GM21529 (cell line): ENCODE data around the gene NPC1L1.

ENCODE experiments used
- ATAC-seq: cut with Tn5 transposase; IDR thresholded peaks from one replicate; pipeline ENCODE4 v1.9.1; 2021; ENCODE audit not compliant: unreplicated experiment

The NPC1L1 gene

GRCh38 chr7:44541028-44541869, at the start of gene NPC1L1:
Gene NPC1L1, minus strand, starts transcription at chr7:44541330. Its CDS starts 71 bp downstream, at chr7:44541259.
- ATAC-seq, result no peak

DNA sequence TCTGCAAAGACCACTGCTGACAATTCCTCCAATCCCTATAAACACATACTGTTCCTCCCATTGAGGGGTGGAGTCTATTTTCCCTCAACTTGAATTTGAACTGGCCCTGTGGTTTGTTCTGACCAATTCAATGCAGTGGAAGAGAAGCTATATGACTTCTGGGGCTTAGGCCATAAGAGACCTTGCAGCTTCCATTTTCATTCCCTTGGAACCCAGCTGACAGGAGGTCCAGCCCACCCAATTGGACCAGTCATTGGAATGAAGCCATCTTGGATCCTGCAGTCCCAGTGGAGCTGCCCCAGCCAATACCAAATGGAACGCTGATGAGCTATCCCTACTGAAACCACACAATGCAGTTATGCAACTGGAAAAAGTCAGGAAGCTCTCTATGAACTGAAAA, 49.8 kb upstream of the NPC1L1 start:
- no peak for ATAC-seq

- ATAC-seq, result peak; percentile 66
These were observed 46.9 kb upstream of the NPC1L1 start for GRCh38 chr7:44587843-44588711.

GRCh38 chr7:44583146-44583865, 42.2 kb upstream of the NPC1L1 start:
- no peak for ATAC-seq

DNA sequence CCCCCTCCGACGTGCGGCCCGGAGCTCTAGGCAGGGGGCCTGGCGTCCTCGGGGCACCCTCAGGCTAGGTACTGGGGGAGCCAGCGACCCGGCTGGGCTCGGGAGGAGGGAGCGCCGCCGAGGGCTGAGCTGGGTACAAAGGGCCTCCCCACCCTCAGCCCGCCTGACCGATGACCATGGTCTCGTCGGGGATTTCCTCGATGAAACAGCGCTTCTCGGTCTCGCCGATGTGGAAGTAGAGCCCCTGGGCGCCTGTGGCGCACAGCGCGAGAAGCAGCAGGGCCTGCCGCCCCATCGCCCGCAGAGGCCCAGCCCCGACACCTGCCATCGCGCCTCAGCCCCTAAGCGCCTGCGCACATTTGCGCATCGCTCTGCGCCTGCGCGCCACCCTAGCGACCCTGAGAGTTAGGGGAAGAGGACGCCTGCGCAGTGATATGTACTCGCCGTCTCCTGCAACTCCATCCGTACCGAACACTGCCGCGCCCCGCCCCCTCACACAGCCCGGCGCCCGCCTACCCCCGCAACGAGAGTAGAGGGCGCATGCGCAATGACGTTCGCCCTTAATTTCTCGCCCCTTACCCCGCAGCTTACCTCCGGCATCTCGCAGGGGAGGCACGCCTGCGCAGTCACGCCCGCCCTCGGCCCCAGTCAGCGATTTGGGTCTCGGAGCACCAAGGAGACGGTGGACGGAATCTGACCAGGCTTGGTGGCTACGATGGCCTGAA, 40.9 kb upstream of the NPC1L1 start, which contains the start of gene TMED4:
Gene TMED4 (minus strand): TSS at position 353 of the 725 bp plus-strand sequence. CDS start 25 bp downstream, at position 328.
- peak; percentile 84 for ATAC-seq

DNA sequence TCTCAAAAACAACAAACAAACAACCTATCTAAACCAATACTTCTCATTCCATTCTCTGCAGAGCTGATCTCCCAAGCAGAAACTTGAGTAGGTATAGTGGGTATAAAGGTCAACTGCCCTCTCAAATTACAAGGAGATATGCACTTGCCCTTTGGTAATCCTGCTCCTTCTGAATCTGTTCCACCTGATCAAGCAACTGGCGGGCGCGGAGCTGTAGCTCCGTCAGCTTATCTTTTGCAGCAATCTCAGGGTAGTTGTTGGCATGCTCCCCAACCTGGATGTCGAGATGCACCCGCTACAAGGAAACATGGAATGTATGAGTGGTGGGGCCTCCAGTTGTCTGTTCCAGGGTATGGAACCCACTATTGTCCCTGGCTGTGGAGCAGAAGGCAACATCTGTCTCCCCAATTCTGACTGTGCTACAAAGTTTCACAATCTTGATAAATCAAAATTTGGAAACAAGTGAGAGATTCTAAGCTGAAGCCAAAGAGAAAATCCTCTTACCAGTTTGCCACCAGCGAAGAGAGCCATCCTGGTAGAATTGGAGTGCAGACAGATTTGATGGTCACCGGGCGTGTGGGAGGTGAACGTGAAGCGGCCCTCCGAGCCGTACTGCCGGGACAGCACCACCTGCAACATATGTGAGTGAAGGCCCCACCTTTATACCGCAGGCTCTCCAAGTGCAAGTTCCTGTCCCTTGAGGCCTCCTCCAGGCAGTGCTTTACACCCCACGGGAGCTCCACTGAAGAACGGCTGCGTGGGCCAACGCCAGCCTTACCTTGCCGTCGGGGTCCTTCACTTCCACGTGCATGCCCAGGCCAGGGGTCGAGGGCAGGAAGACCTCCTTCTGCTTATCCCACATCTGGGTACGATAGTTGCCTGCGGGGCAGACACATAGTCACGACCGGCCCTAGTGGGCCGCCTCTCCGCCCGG, 40.1 kb upstream of the NPC1L1 start:
- ATAC-seq, result peak; percentile 38

- no peak for ATAC-seq
These were observed 35.1 kb upstream of the NPC1L1 start for GRCh38 chr7:44576228-44576627.

- no peak for ATAC-seq
These were observed 33.9 kb upstream of the NPC1L1 start for GRCh38 chr7:44575054-44575453.

DNA sequence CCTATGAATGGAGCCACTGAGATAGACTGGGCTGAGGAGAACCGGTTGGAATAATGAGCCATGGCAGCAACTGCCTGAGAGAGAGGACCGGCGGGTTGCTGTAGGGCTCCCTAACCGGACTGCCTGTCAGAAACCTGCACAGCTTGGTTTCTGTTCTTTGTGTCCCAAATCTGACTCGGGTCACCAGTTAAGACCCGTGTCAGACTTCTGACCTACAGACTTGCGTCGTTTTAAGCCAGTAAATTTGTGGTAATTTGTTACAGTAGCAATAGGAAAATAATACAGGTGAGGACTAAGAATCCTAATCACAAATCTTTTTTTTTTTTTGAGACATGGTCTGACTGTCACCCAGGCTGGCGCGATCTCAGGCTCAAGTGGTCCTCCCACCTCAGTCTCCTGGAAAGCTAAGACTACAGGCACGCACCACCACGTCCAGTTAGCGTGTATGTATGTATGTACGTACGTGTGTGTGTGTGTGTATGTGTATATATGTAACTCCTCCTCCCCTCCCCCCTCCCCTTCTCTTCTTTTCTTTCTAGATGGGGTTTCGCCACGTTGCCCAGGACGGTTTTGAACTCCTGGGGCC, 33.2 kb upstream of the NPC1L1 start:
- ATAC-seq, result no peak

GRCh38 chr7:44573464-44574286, 32.5 kb upstream of the NPC1L1 start, which contains the start of gene DDX56:
Gene DDX56, minus strand, starts transcription at chr7:44573908. Its CDS starts 13 bp downstream, at chr7:44573895.
- ATAC-seq, result peak; percentile 92

DNA sequence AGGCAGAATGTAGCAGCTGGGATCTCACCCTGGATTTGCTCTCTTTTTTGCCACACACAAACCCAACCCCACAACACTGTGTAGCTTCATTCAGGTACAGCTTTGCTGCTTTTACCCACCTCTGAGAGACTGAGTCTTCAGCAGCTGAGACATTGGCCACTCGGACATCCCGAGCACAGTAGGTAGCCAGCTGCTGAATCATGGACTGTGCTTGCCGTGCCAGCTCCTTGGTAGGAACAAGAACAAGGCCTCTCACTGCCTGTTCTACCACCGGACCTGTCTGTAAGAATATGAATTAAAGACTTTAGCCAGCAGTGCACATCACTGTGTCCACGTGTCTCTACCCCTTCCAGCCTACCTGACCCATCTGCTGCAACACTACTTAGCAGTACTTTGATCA, 31.6 kb upstream of the NPC1L1 start:
- ATAC-seq, result no peak

- ATAC-seq, result no peak
These were observed 28.8 kb upstream of the NPC1L1 start for GRCh38 chr7:44569959-44570358.

DNA sequence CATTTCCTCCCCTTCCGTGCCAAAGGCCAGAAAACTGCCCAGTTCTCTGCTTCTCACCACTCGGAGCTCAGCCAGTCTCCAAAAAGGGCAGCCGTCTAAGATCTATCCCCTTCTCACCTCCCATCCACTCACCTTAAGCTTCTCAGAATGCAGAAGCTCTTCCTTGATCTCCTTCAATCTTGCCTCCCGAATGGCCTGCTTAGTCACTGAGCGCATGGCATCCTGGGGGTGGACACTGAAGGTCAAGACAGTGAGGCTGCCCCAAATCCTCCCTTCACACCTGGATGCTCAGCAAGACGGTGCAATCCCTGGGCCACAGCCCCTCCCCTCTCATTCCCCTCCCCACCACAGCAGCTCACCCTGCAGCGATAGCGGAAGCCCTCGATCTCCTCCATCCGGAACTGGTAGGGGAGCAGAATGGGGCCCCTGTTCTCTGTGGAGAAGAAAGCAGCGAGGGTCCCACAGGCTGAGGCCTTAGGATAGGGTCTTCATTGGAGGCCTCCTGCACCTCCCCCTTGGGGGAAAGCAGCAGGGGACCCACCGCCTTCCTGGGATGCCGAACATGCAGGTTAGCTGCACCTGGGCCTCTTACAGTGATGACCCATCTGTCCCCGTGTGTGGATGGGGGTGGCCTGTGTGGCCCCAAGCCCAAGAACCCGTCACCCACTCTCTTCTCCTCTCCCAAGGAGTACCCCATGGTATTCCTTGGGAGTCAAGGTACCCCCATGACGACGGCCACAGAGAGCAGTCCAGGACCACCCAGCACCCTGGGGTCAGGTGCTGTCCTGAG, 27.8 kb upstream of the NPC1L1 start:
- no peak for ATAC-seq

DNA sequence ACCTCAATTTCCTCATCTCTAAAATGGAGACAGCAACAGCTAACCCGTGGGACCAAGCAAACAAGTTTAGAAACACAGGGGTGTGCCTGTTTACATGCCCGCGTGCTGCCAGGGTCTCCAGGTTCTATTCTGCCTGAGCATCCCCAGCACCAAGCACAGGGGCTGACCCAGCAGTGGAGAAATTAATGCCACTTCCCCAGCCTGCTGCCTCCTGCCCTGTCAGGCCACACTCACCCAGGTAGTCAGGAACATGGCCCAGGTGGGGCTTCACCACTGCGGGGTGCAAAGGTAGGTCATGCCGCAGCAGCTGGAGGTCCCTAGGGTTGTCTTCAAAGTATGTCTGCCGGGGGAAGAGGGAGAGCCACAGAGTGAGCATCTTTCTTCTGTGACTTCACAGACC, 26.8 kb upstream of the NPC1L1 start:
- no peak for ATAC-seq

DNA sequence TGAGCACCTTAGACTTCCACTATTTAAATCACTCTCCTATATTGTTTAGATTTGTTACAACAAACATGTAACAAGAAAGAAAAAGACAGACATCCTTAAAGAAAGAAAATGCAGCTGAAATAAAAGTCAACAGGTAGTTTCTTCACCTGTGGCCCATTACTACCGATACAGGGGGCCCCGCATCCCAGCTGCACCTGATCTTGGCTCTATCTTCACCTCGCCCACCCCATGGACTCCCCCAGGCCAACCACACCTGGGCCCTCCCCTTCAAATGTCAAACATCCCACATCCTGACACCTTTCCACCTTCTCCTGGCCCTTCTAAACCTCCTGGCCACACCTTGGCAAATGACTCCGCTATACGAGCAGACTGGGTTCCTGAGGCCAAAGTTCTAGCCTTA, 25.6 kb upstream of the NPC1L1 start:
- ATAC-seq, result no peak

DNA sequence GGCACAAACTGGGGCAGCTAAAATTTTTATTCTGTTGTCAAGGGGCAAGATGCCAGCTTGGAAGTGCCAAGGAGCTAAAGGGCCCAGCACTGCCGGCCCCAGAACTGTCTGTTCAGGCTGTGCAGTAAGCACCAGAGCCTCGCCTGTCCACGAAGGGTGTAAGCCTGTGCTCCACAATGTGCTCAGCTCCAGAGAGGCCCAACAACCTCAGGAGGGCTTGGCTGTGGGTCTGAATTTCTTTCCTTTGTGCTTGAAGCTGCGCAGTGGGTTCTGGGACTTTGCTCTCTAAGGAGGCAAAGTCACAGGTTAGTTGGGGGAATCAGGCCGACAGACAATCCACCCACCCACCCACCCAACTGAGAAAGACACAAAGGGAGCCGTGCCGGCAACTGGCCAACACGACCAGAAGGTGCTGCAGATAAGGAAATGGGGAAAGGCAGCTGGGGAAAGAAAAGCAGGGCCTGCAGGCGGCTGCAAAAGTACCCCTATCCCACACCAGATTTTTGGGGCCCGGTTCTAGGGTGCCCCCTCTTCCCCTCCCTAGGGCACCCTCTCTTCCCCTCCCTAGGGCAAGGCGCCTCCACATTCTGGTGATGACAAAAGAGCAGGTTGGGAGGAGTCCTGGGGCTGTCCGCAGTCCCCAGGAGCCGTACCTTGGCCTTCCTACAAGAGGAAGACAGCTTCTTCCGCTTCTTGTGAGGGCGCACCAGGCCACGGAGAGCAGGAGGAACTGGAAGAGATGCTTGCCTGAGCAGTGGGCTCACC, 24.8 kb upstream of the NPC1L1 start:
- ATAC-seq, result peak; percentile 40
